Psoas muscle (tissue), 8 donors: Measurements from ENCODE around the gene EVI5. TPM values are rescaled to one million over a fixed set of nuclear protein-coding genes. Genes with fewer than 3 reads are reported as not detected.
"Not testable (repeated sequence)": the region's sequence is repeated elsewhere in the genome, so short reads cannot be mapped to it uniquely, and the experiment has no call there.

Experiments
- ATAC-seq, 4 donors: fragments of 200-7000 bp; cut with Tn5 transposase; one replicate each; pipeline ENCODE4 v1.9.1; 2020; ENCODE audit warnings: moderate library complexity in 3 of 4, mild to moderate bottlenecking in 2 of 4
- DNase-seq, 2 donors: peaks; one replicate each; pipeline ENCODE4 v3.0.0-alpha.2; 2020
- H3K27ac ChIP-seq: fragments of 200-600 bp; one replicate; pipeline ENCODE4 v1.8.0; 2022
- H3K27me3 ChIP-seq, 3 donors: fragments of 200-600 bp in 1 of 3; one replicate each; pipeline versions ENCODE4 v1.6.1 to v1.8.0; 2013 to 2022; ENCODE audit warnings: low read length in 2 of 3, mild to moderate bottlenecking in 2 of 3, moderate library complexity in 1 of 3; ENCODE audit not compliant: insufficient read depth in 3 of 3
- H3K36me3 ChIP-seq, 2 donors: fragments of 200-600 bp in 1 of 2; one replicate each; pipeline versions ENCODE4 v1.6.1 to v1.8.0; 2013 to 2022; ENCODE audit warnings: low read depth in 1 of 2, mild to moderate bottlenecking in 1 of 2, moderate library complexity in 1 of 2; ENCODE audit not compliant: insufficient read depth in 1 of 2
- H3K4me1 ChIP-seq: fragments of 200-600 bp; one replicate; pipeline ENCODE4 v1.8.0; 2022
- H3K4me3 ChIP-seq: fragments of 200-600 bp; one replicate; pipeline ENCODE4 v1.8.0; 2022; ENCODE audit warnings: mild to moderate bottlenecking
- H3K9me3 ChIP-seq: fragments of 200-600 bp; one replicate; pipeline ENCODE4 v1.8.0; 2022
- CTCF ChIP-seq: fragments of 200-600 bp; IDR thresholded peaks from one replicate; pipeline ENCODE4 v1.8.0; 2022; ENCODE audit warnings: antibody characterized with exemption
- WGBS, 3 donors: extraction: QIAGEN DNeasy Blood & Tissue Kit; methylation state at CpG; one replicate each; pipeline versions ENCODE4 v1.1.6 to v1.1.7; 2013; 5-methylcytosine and 5-hydroxymethylcytosine counted together
- intact Hi-C, 2 donors: fragments of 100-400 bp; cut with DNase I; formaldehyde crosslinking; loops; one replicate each; pipeline versions ENCODE4 v1.11.0 to v1.14.2; 2022
- polyA plus RNA-seq, 3 donors: library from polyadenylated mRNA; stranded (reverse); fragments of 200-250 nt; gene quantifications; one replicate each; pipeline ENCODE4 v1.2.3, GENCODE V29; 2013
- total RNA-seq, 4 donors: library from RNA; stranded (reverse); fragmentation: NEBNext Ultra II Directional in 2 of 4; extraction: Animal tissue kit (Norgen Biotek cat#: 25700) in 2 of 4; gene quantifications; one replicate each; pipeline versions ENCODE4 v1.2.1 to v1.2.4, GENCODE V29; 2021 to 2023
- donor health status: healthy with polysubstance abuse.
- donor health status: DM: no; HTN: no; CAD: no; lungs with moderate emphysema.
- donor health status: Bipolar disorder and iron deficiency.
- donor health status: healthy.
- donor health status: DM: yes; HTN: yes; CAD: no.
- donor health status: DM: no; HTN: no; CAD: no.
- donor health status: DM: no; HTN: no; CAD: no.
- donor health status: DM: yes; HTN: yes; CAD: no.

The EVI5 gene
- total and polyA plus RNA-seq, 7 donors: 2.3 to 15.9 (median 6.3) TPM

DNA sequence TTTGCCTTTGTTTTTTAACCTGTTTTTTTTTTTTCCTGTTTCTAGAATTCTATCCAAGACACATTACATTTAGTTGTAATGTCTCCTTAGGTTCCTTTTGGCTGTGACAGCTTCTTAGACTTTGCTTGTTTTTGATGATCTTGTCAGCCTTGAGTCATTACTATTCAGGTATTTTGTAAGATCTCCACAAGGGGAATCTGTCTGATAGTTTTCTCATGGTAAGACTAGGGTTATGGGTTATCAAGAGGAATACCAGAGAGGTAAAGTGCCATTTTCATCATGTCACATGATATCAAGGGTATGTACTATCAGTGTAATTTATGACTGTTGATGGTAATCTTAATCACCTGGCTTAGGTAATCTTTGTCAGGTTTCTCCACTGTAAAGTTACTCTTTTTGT, 199.1 kb downstream of the EVI5 start:
- no peak for DNase-seq
- no peak overlapping the region for H3K27ac ChIP-seq
- H3K9me3 ChIP-seq: no peaks in the 10 kb centered on the region
- H3K36me3 ChIP-seq: no peaks in the 10 kb centered on the region
- H3K27me3 ChIP-seq: no peaks in the 10 kb centered on the region
- intact Hi-C loops: no loop called here
- no peak for TF ChIP-seq CTCF
- H3K4me3 ChIP-seq: no peak overlapping the region
- H3K4me1 ChIP-seq: no peaks in the 10 kb centered on the region
- ATAC-seq: no peak

GRCh38 chr1:92584810-92585209, 200.1 kb downstream of the EVI5 start:
- H3K36me3 ChIP-seq, H3K27me3 ChIP-seq, H3K27ac ChIP-seq, intact Hi-C loops, DNase-seq, H3K4me1 ChIP-seq, ATAC-seq, H3K9me3 ChIP-seq, H3K4me3 ChIP-seq: not testable (repeated sequence)
- 89 to 98% (median 92%) methylated on average over 5 of the region's 5 CpGs for WGBS, 3 donors

GRCh38 chr1:92583821-92584760, 200.8 kb downstream of the EVI5 start:
- no peak for TF ChIP-seq CTCF
- Histone ChIP-seq H3K9me3 (no peaks in the 10 kb centered on the region), H3K4me3 (no peak overlapping the region), H3K27ac (no peak overlapping the region), H3K4me1 (no peaks in the 10 kb centered on the region), H3K36me3 (no peaks in the 10 kb centered on the region), H3K27me3 (no peaks in the 10 kb centered on the region)
- WGBS, 3 donors: 77 to 88% (median 80%) methylated on average over 7 of the region's 7 CpGs
- DNase-seq: no peak
- ATAC-seq: no peak
- intact Hi-C loops: no loop called here

DNA sequence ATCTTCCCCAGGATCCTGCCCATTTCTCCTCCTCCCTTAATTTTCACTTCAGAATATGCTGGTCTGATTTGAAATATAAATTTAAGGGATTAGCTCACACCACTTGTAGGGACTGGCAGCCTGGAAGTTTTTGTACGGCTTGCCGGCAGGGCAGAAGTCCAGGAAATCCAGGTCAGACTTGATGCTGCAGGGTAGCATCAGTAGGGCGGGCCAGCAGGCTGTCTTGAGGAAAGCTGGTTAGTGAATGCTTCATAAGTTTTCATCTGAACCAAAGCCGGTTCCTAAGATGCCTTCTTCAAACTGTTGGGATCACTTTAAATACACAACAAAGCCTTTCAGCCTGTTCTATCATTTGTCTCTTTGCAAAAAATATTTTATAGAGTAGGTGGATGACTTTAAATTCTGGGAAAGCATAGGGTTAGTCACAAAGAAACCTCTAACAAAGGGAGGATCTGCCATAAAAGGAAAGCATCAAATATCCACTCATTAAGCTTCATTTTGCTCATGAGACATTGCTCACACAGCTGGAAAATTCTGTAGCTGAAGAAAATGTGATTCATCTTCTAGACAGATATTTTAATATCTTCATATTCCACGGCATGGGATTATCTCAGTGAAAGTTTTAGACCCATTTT, 207.5 kb downstream of the EVI5 start:
- no peak for ATAC-seq
- Histone ChIP-seq H3K27me3 (no peaks in the 10 kb centered on the region), H3K4me1 (no peaks in the 10 kb centered on the region), H3K9me3 (no peaks in the 10 kb centered on the region), H3K27ac (no peak overlapping the region), H3K36me3 (no peaks in the 10 kb centered on the region), H3K4me3 (no peak overlapping the region)
- 49 to 64% (median 49%) methylated on average over 5 of the region's 5 CpGs for WGBS, 3 donors
- no peak for TF ChIP-seq CTCF
- no peak for DNase-seq
- intact Hi-C loops: no loop called here

- H3K4me1 ChIP-seq: no peaks in the 10 kb centered on the region
- WGBS, 3 donors: 93 to 94% (median 93%) methylated on average over 3 of the region's 3 CpGs
- ATAC-seq (no peak), DNase-seq (no peak)
- H3K27ac ChIP-seq: no peak overlapping the region
- no peaks in the 10 kb centered on the region for H3K27me3 ChIP-seq
- TF ChIP-seq CTCF: no peak
- no peaks in the 10 kb centered on the region for H3K9me3 ChIP-seq
- intact Hi-C loops: no loop called here
- no peaks in the 10 kb centered on the region for H3K36me3 ChIP-seq
- H3K4me3 ChIP-seq: no peak overlapping the region
These were observed 209.8 kb downstream of the EVI5 start for GRCh38 chr1:92575123-92575522.
